HepG2 (cell line): ENCODE results near the gene MDM4. TPM values are rescaled to one million over a fixed set of nuclear protein-coding genes. Genes with fewer than 3 reads are reported as not detected.

Experiments used
- ATF1 ChIP-seq: IDR thresholded peaks from 2 replicates; pipeline ENCODE4 v1.6.1; 2016; ENCODE audit warnings: mild to moderate bottlenecking, control low read depth
- DNMT1 ChIP-seq: sonication (generic); formaldehyde crosslinking; IDR thresholded peaks from 2 replicates; pipeline ENCODE4 v1.5.1; 2020; ENCODE audit warnings: mild to moderate bottlenecking, missing genetic modification reagents
- FLYWCH1 ChIP-seq: sonication (generic); formaldehyde crosslinking; IDR thresholded peaks from 2 replicates; pipeline ENCODE4 v1.8.1; 2023; ENCODE audit warnings: mild to moderate bottlenecking, missing genetic modification reagents
- FOXA3 ChIP-seq: IDR thresholded peaks from 2 replicates; pipeline ENCODE4 v1.6.1; 2016; ENCODE audit warnings: missing genetic modification reagents, missing compliant biosample characterization
- HHEX ChIP-seq: IDR thresholded peaks from 2 replicates; pipeline ENCODE4 v1.6.1; 2016; ENCODE audit warnings: control low read depth
- KLF9 ChIP-seq: IDR thresholded peaks from 2 replicates; pipeline ENCODE4 v1.6.1; 2016; ENCODE audit warnings: low read depth
- MEIS1 ChIP-seq: sonication (generic); formaldehyde crosslinking; IDR thresholded peaks from 2 replicates; pipeline ENCODE4 v1.9.0; 2021; ENCODE audit warnings: mild to moderate bottlenecking, missing genetic modification reagents, moderate library complexity, borderline replicate concordance
- PTBP1 ChIP-seq: fragments of 200-400 bp; formaldehyde crosslinking; IDR thresholded peaks from 2 replicates; pipeline ENCODE4 v1.6.1; 2018; ENCODE audit warnings: low read length, low read depth; ENCODE audit not compliant: poor library complexity, severe bottlenecking
- RFX1 ChIP-seq: fragments of 450-650 bp; IDR thresholded peaks from 2 replicates; pipeline ENCODE4 v1.6.1; 2017
- SCMH1 ChIP-seq: sonication (generic); formaldehyde crosslinking; IDR thresholded peaks from 2 replicates; pipeline ENCODE4 v1.9.0; 2021; ENCODE audit warnings: missing genetic modification reagents, mild to moderate bottlenecking, borderline replicate concordance
- SIN3A ChIP-seq: IDR thresholded peaks from 2 replicates; pipeline ENCODE4 v1.6.1; 2011; ENCODE audit warnings: low read depth, mild to moderate bottlenecking, control low read depth, low read length, borderline replicate concordance
- SP2 ChIP-seq: sonication (generic); formaldehyde crosslinking; IDR thresholded peaks from 2 replicates; pipeline ENCODE4 v1.5.1; 2020; ENCODE audit warnings: mild to moderate bottlenecking, missing genetic modification reagents
- TGIF2 ChIP-seq: IDR thresholded peaks from 2 replicates; pipeline ENCODE4 v1.6.1; 2016; ENCODE audit warnings: control low read depth, missing compliant biosample characterization
- ZMAT3 ChIP-seq: sonication (generic); formaldehyde crosslinking; conservative IDR thresholded peaks from 2 replicates; pipeline ENCODE4 v1.7.0; 2021; ENCODE audit warnings: missing genetic modification reagents
- ZNF329 ChIP-seq: sonication (generic); formaldehyde crosslinking; IDR thresholded peaks from 2 replicates; pipeline ENCODE4 v1.9.0; 2021; ENCODE audit warnings: low read depth, mild to moderate bottlenecking, missing genetic modification reagents
- ZNF335 ChIP-seq: sonication (generic); formaldehyde crosslinking; IDR thresholded peaks from 2 replicates; pipeline ENCODE4 v1.4.0; 2020; ENCODE audit warnings: missing genetic modification reagents
- ZNF660 ChIP-seq: sonication (generic); formaldehyde crosslinking; IDR thresholded peaks from 2 replicates; pipeline ENCODE4 v1.5.1; 2020; ENCODE audit warnings: mild to moderate bottlenecking, low read depth, missing genetic modification reagents, borderline replicate concordance
- ZNF776 ChIP-seq: sonication (generic); formaldehyde crosslinking; IDR thresholded peaks from 2 replicates; pipeline ENCODE4 v1.4.0; 2020; ENCODE audit warnings: mild to moderate bottlenecking, missing genetic modification reagents
- ZNF816 ChIP-seq: sonication (generic); formaldehyde crosslinking; IDR thresholded peaks from 2 replicates; pipeline ENCODE4 v1.8.0; 2022; ENCODE audit warnings: missing genetic modification reagents, mild to moderate bottlenecking, borderline replicate concordance
- ZNF879 ChIP-seq: sonication (generic); formaldehyde crosslinking; IDR thresholded peaks from 2 replicates; pipeline ENCODE4 v1.8.1; 2023; ENCODE audit warnings: missing genetic modification reagents
- polyA plus RNA-seq, 8 experiments: library from polyadenylated mRNA; depleted of rRNA in 3 of 8; stranded (reverse) in 7 of 8; unstranded in 1 of 8; fragments of >200 nt; fragmentation: Illumina TruSeq in 4 of 8; extraction: Trizol in 4 of 8; gene quantifications; 2 replicates each; pipeline versions ENCODE4 v1.2.1 to v1.2.3, GENCODE V29; 2011 to 2016; ENCODE audit warnings: low read depth in 4 of 8, missing spikeins in 1 of 8, mixed read lengths in 1 of 8; ENCODE audit not compliant: insufficient read depth in 1 of 8
- total RNA-seq, 5 experiments: library from RNA; depleted of rRNA; stranded (reverse); fragments of >200 nt; fragmentation: Illumina TruSeq; extraction: Trizol; gene quantifications; 2 replicates each; pipeline ENCODE4 v1.2.3, GENCODE V29; 2016; ENCODE audit warnings: low read depth in 1 of 5
- TF ChIP-seq, protein P1 (sequence below): sonication (generic); formaldehyde crosslinking; IDR thresholded peaks from 2 replicates; pipeline ENCODE4 v1.4.0; 2020; ENCODE audit warnings: mild to moderate bottlenecking, missing genetic modification reagents
- TF ChIP-seq, protein P2 (sequence below): sonication (generic); formaldehyde crosslinking; IDR thresholded peaks from 2 replicates; pipeline ENCODE4 v1.4.0; 2020; ENCODE audit warnings: missing genetic modification reagents, borderline replicate concordance
- TF ChIP-seq, protein P3 (sequence below): IDR thresholded peaks from 2 replicates; pipeline ENCODE4 v1.6.1; 2016; ENCODE audit warnings: missing genetic modification reagents, missing compliant biosample characterization
- TF ChIP-seq, protein P4 (sequence below), 2 experiments: sonication (generic) in 1 of 2; formaldehyde crosslinking in 1 of 2; IDR thresholded peaks; 2 replicates each; pipeline versions ENCODE4 v1.4.0 to v1.6.1; 2018 to 2020; ENCODE audit warnings: missing genetic modification reagents in 2 of 2, borderline replicate concordance in 1 of 2, low read depth in 1 of 2, mild to moderate bottlenecking in 1 of 2, missing biosample characterization in 1 of 2

The MDM4 gene
- total and polyA plus RNA-seq, 2 of the 13 experiments (the other 11 are each of a cell fraction or from before 2014, with no cell fraction given) = 14.9 to 19.0 TPM

DNA sequence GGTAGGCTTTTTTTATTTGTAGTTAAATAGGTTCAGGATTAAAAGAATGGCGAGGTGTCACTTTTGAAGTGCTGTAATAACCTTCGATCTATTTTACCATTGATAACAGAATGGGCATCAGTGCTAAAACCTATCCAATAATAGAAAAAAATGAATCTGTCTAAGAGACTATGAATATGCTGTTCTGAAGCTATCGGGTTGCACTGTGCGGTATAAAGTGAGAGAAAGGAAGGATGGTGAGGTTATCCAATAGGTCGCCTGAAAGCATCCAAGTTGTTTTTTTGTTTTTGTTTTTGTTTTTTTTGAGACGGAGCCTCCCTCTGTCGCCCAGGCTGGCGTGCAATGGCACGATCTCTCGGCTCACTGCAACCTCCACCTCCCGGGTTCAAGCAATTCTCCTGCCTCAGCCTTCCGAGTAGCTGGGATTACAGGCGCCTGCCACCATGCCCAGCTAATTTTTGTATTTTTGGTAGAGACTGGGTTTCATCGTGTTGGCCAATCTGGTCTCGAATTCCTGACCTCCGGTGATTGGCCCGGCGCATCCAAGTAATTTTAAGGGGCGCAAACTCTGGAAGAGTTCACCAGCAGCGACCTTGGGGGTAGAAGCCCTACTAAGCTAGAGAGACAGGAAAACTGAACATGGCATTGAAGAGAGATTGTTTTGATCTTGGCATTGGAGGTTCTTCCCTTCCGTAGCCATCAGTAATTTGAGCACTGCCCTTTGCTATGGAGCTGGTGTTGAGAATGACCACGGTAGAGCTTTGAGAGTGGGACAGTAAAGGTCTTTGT is 8.7 kb upstream of the MDM4 start (continued):
- TF ChIP-seq, protein P1, sequence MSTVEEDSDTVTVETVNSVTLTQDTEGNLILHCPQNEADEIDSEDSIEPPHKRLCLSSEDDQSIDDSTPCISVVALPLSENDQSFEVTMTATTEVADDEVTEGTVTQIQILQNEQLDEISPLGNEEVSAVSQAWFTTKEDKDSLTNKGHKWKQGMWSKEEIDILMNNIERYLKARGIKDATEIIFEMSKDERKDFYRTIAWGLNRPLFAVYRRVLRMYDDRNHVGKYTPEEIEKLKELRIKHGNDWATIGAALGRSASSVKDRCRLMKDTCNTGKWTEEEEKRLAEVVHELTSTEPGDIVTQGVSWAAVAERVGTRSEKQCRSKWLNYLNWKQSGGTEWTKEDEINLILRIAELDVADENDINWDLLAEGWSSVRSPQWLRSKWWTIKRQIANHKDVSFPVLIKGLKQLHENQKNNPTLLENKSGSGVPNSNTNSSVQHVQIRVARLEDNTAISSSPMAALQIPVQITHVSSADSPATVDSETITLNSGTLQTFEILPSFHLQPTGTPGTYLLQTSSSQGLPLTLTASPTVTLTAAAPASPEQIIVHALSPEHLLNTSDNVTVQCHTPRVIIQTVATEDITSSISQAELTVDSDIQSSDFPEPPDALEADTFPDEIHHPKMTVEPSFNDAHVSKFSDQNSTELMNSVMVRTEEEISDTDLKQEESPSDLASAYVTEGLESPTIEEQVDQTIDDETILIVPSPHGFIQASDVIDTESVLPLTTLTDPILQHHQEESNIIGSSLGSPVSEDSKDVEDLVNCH = no peak
- TF ChIP-seq, protein P2, sequence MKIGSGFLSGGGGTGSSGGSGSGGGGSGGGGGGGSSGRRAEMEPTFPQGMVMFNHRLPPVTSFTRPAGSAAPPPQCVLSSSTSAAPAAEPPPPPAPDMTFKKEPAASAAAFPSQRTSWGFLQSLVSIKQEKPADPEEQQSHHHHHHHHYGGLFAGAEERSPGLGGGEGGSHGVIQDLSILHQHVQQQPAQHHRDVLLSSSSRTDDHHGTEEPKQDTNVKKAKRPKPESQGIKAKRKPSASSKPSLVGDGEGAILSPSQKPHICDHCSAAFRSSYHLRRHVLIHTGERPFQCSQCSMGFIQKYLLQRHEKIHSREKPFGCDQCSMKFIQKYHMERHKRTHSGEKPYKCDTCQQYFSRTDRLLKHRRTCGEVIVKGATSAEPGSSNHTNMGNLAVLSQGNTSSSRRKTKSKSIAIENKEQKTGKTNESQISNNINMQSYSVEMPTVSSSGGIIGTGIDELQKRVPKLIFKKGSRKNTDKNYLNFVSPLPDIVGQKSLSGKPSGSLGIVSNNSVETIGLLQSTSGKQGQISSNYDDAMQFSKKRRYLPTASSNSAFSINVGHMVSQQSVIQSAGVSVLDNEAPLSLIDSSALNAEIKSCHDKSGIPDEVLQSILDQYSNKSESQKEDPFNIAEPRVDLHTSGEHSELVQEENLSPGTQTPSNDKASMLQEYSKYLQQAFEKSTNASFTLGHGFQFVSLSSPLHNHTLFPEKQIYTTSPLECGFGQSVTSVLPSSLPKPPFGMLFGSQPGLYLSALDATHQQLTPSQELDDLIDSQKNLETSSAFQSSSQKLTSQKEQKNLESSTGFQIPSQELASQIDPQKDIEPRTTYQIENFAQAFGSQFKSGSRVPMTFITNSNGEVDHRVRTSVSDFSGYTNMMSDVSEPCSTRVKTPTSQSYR = no peak
- TF ChIP-seq ZNF329 (CRISPR knock-in tag) = no peak
- no peak for TF ChIP-seq KLF9 (CRISPR knock-in tag)
- no peak for TF ChIP-seq SIN3A
- TF ChIP-seq SCMH1 (CRISPR knock-in tag) = no peak
- no peak for TF ChIP-seq FLYWCH1 (CRISPR knock-in tag)
- no peak for TF ChIP-seq RFX1
- no peak for TF ChIP-seq ZNF879 (CRISPR knock-in tag)
- no peak for TF ChIP-seq ATF1 (CRISPR knock-in tag)
- no peak for TF ChIP-seq TGIF2 (CRISPR knock-in tag)
- TF ChIP-seq, protein P3, sequence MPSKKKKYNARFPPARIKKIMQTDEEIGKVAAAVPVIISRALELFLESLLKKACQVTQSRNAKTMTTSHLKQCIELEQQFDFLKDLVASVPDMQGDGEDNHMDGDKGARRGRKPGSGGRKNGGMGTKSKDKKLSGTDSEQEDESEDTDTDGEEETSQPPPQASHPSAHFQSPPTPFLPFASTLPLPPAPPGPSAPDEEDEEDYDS (CRISPR knock-in tag) = no peak; the same call in 1 of the 2 replicates
- no peak for TF ChIP-seq SP2 (CRISPR knock-in tag)
- TF ChIP-seq FOXA3 (CRISPR knock-in tag) = no peak
- TF ChIP-seq MEIS1 (CRISPR knock-in tag) = no peak
- no peak; the same call in 1 of the 2 replicates for TF ChIP-seq ZMAT3 (CRISPR knock-in tag)
- no peak for TF ChIP-seq HHEX
- no peak for TF ChIP-seq ZNF816 (CRISPR knock-in tag)
- no peak for TF ChIP-seq ZNF776
- no peak for TF ChIP-seq PTBP1
- TF ChIP-seq ZNF335 (CRISPR knock-in tag) = no peak; the same call in 1 of the 2 replicates
- TF ChIP-seq, protein P4, sequence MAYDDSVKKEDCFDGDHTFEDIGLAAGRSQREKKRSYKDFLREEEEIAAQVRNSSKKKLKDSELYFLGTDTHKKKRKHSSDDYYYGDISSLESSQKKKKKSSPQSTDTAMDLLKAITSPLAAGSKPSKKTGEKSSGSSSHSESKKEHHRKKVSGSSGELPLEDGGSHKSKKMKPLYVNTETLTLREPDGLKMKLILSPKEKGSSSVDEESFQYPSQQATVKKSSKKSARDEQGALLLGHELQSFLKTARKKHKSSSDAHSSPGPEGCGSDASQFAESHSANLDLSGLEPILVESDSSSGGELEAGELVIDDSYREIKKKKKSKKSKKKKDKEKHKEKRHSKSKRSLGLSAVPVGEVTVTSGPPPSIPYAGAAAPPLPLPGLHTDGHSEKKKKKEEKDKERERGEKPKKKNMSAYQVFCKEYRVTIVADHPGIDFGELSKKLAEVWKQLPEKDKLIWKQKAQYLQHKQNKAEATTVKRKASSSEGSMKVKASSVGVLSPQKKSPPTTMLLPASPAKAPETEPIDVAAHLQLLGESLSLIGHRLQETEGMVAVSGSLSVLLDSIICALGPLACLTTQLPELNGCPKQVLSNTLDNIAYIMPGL (CRISPR knock-in tag; IDR thresholded peaks at IDR 0.05; ENCODE audit: borderline replicate concordance in 1 of 2, low read depth in 1 of 2) = peak; percentile 9 to 41; a peak in 2 of 4 replicates
- no peak for TF ChIP-seq DNMT1
- no peak for TF ChIP-seq ZNF660 (CRISPR knock-in tag)
